Muscle layer of colon (tissue), 2 donors: ENCODE data around the gene VENTX.

Source experiments
- H3K27ac ChIP-seq: one replicate; pipeline ENCODE4 v1.7.0; 2013; ENCODE audit warnings: low read depth, mild to moderate bottlenecking, low read length, moderate library complexity
- H3K27me3 ChIP-seq, 2 donors: one replicate each; pipeline ENCODE4 v1.7.0; 2013; ENCODE audit warnings: low read length in 2 of 2, mild to moderate bottlenecking in 2 of 2; ENCODE audit not compliant: insufficient read depth in 2 of 2, control insufficient read depth in 1 of 2
- H3K36me3 ChIP-seq: one replicate; pipeline ENCODE4 v1.7.0; 2013; ENCODE audit warnings: mild to moderate bottlenecking, low read length; ENCODE audit not compliant: insufficient read depth
- H3K4me1 ChIP-seq: one replicate; pipeline ENCODE4 v1.7.0; 2013; ENCODE audit warnings: mild to moderate bottlenecking, low read length; ENCODE audit not compliant: insufficient read depth
- H3K4me3 ChIP-seq, 2 donors: one replicate each; pipeline ENCODE4 v1.7.0; 2013; ENCODE audit warnings: low read length in 2 of 2, low read depth in 1 of 2, mild to moderate bottlenecking in 1 of 2, moderate library complexity in 1 of 2
- H3K9ac ChIP-seq: one replicate; pipeline ENCODE4 v1.7.0; 2013; ENCODE audit warnings: low read length
- H3K9me3 ChIP-seq: one replicate; pipeline ENCODE4 v1.7.0; 2013; ENCODE audit warnings: mild to moderate bottlenecking, low read length
- donor health status: abdominal sarcoma.
- donor health status: Adenocarcinoma of cecum.

VENTX gene

DNA sequence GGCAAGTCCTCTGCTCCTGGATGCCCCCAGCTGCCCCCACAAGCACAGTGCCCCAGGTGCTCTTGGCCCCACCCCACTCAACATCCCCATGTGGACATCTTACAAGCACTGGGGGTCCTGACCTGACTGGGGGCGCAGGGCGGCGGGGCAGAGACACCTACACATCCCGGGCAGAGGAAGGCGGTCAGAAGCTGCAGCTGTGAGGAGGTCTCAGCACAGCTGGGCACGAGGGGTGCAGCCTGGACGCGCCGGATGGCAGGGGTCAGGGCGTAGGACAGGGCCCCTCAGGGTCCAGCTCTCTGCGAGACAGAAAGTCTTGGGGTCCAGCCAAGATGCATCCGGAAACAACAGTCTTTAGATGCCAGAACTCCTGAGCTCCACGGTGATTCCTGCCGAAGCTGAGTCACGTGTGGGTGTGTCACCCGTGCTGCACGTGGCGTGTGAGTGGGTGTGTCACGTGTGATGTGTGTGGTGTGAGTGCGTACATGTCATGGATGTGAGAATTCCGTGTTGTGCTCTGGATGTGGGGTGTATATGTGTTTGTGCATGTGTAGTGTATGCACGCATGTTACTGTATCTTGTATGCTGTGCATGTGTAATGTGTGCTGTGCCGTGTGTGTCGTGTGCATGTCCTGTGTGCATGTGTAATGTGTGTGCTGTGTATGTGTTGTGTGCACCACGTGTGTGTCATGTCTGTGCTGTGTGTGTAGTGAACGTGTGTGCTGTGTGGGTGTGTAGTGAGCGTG lies 5.1 kb downstream of the VENTX start:
- H3K27me3 ChIP-seq, result peaks cover 0 to 58% of the 10 kb centered on the region in 2 donors
- H3K4me3 ChIP-seq, result no peak overlapping the region
- H3K36me3 ChIP-seq, result no peaks in the 10 kb centered on the region
- no peaks in the 10 kb centered on the region for H3K4me1 ChIP-seq
- no peak overlapping the region for H3K9ac ChIP-seq
- H3K27ac ChIP-seq, result no peak overlapping the region
- no peaks in the 10 kb centered on the region for H3K9me3 ChIP-seq

DNA sequence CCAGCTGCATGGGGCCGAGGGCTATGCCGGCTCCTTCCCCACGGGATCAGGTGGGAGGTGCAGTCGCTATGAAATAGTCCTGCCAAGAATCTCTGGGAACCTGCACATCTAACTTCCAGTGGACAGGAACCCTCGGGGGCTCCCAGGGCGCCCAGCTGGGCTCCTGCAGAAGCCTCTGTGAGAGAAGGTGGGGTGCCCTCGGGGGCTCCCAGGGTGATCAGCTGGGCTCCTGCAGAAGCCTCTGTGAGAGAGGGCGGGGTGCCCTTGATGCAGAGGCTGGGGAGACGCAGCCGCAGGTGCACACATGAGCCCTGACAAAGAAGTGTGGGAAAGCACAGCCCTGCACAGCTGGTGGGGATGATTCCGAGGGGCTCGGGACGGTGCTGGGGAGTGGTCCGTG lies 5.9 kb downstream of the VENTX start:
- Histone ChIP-seq H3K9ac (no peak overlapping the region), H3K27me3 (peaks cover 0 to 58% of the 10 kb centered on the region in 2 donors), H3K4me1 (no peaks in the 10 kb centered on the region), H3K27ac (no peak overlapping the region), H3K9me3 (no peaks in the 10 kb centered on the region), H3K36me3 (no peaks in the 10 kb centered on the region), H3K4me3 (no peak overlapping the region)

DNA sequence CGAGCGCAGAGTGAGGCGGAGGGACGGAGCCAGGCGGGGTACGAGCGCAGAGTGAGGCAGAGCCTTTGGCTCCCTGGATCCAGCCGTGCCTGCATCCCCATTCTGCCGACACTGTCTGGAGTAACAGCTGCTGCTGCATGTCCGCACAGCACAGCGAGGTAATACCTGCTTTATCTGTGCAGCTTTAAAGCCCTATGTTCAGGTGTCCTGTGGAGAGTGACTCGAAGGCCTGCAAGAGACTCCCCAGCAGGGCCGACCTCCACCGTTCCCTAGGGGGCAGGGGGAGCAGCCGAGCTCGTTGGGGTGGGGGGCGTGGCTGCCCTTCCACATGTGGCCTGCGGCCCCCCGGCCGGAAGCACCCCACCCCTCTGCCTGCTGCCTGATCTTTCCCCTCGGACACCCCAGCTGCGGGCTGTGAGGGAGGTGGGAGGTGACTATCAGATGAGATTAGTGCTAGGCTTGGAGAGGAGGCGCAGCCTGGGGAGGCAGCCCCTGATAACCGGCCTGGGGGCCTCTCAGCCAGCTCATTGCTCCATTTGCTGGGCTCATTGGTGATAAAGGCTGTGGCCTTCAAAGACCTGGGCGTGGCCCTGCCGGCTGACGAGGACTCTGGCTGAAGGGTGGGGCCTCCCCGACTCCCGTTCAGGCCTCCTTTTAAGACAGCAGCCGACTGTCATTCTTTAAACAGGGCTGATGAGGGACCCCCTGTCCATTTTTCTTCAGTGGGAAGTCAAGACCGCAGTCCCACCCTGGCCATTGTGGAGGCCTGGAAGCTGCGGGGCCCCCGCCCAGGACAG lies 8.0 kb downstream of the VENTX start:
- Histone ChIP-seq H3K9ac (no peak overlapping the region), H3K9me3 (no peaks in the 10 kb centered on the region), H3K4me3 (no peak overlapping the region), H3K27me3 (peaks cover 7 to 54% of the 10 kb centered on the region in 2 donors), H3K36me3 (no peaks in the 10 kb centered on the region), H3K27ac (no peak overlapping the region), H3K4me1 (no peaks in the 10 kb centered on the region)

DNA sequence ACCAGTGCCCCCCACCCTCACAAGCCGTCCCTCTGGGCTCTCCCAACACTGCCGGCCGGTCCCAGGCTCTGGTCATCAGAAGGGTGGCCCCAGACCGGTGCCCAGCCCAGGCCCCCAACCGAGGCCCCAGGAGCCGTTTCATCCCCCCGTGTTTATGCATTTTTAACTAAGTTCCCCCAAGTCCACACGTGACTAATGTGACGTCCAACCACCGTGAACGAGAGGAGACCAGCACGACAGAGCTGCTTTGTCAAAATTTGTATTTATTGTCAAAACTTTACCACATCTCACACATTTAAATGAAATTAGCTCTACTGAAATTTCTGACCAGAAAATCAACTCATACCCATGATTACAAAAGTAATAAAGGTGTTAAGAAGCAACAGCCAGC lies 8.6 kb downstream of the VENTX start:
- H3K9ac ChIP-seq, result no peak overlapping the region
- H3K4me1 ChIP-seq, result no peaks in the 10 kb centered on the region
- H3K9me3 ChIP-seq, result no peaks in the 10 kb centered on the region
- H3K36me3 ChIP-seq, result no peaks in the 10 kb centered on the region
- H3K27me3 ChIP-seq, result peaks cover 8 to 52% of the 10 kb centered on the region in 2 donors
- H3K27ac ChIP-seq, result no peak overlapping the region
- no peak overlapping the region for H3K4me3 ChIP-seq

DNA sequence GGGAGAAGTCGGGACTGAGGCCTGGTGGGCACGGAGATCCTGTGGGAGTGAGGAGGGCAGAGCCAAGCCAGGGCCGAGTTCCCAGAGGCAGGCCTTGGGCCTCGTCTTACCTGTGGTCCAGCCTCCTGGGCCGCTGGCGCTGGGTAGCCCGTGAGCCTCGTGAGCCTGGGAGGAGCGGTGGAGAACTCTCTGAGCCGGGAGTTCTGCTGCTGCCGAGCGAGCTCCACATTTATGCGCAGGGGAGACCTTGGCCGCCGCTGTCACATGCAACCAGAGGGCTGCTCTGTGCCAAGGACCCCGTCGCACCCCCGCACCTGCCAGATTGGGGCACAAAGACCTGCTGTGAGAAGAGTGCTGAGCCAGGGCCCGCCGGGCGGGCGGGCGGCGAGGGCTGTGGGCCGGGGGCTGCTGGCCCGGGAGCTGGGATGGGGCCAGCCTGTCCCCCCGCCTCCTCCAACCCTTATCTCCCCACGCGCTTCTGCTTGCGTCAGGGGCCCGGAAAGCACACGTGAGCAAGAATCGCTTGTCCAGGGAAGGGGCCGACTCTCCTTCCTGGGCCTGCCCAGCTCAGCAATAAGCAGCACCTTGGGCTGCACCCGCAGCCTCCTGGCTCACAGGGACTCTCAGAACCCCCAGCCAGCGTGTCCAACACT lies 10.2 kb downstream of the VENTX start:
- H3K4me3 ChIP-seq, result no peak overlapping the region
- peaks cover 8 to 57% of the 10 kb centered on the region in 2 donors for H3K27me3 ChIP-seq
- H3K9ac ChIP-seq, result no peak overlapping the region
- no peaks in the 10 kb centered on the region for H3K4me1 ChIP-seq
- H3K9me3 ChIP-seq, result no peaks in the 10 kb centered on the region
- H3K36me3 ChIP-seq, result no peaks in the 10 kb centered on the region
- H3K27ac ChIP-seq, result no peak overlapping the region

DNA sequence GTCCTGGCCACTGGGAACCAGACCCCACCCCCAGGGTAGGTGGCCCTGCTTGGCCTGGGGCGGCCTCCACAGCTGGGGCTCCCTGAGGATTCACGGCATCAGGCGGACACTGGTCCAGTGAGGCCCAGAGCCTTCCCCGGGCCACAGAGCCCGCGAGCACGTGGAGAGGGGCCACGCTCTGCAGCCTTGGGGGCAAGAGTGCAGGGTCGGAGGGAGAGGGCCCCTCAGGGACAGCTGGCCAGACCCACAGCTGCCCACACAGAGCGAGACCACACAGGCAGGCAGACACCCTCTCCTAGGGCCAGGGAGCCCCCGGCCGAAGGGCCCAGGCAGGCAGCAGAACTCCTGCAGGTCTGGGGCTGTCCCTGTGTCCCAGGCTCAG lies 10.7 kb downstream of the VENTX start:
- no peak overlapping the region for H3K27ac ChIP-seq
- H3K9ac ChIP-seq, result no peak overlapping the region
- peaks cover 8 to 57% of the 10 kb centered on the region in 2 donors for H3K27me3 ChIP-seq
- no peak overlapping the region for H3K4me3 ChIP-seq
- no peaks in the 10 kb centered on the region for H3K4me1 ChIP-seq
- no peaks in the 10 kb centered on the region for H3K36me3 ChIP-seq
- H3K9me3 ChIP-seq, result no peaks in the 10 kb centered on the region

DNA sequence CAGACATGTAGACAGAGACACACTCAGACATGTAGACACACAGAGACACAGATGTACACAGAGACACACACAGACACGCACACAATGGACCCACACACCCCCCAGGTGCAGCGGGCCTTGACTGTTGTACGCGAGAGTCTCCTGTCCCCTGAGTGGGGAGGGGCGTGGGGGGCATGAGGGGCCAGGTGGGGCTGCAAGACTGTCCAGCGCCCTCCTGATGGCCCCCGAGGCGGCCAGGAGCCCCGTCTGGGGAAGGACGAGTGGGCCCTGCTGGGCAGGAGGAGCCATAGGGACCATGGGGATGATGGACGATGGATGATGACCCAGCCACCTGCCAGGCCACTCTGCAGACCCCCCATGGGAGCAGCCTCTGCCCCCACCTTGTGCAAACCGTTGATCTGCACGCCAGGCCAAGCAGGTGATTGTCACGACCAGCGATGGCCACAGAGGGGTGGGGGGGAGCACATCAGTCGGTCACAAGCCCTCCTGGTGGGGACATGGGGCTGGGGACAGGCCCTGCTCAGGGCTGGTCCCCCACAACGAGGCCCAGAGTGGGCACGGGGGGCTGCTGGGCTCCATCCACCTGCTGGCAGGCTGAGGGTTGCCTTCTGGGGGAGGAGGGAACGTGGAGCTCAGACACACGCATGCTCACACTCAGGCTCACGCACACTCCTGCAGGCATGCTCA lies 11.6 kb downstream of the VENTX start:
- Histone ChIP-seq H3K4me1 (no peaks in the 10 kb centered on the region), H3K27ac (no peak overlapping the region), H3K36me3 (no peaks in the 10 kb centered on the region), H3K4me3 (no peak overlapping the region), H3K9ac (no peak overlapping the region), H3K9me3 (no peaks in the 10 kb centered on the region), H3K27me3 (peaks cover 8 to 57% of the 10 kb centered on the region in 2 donors)

DNA sequence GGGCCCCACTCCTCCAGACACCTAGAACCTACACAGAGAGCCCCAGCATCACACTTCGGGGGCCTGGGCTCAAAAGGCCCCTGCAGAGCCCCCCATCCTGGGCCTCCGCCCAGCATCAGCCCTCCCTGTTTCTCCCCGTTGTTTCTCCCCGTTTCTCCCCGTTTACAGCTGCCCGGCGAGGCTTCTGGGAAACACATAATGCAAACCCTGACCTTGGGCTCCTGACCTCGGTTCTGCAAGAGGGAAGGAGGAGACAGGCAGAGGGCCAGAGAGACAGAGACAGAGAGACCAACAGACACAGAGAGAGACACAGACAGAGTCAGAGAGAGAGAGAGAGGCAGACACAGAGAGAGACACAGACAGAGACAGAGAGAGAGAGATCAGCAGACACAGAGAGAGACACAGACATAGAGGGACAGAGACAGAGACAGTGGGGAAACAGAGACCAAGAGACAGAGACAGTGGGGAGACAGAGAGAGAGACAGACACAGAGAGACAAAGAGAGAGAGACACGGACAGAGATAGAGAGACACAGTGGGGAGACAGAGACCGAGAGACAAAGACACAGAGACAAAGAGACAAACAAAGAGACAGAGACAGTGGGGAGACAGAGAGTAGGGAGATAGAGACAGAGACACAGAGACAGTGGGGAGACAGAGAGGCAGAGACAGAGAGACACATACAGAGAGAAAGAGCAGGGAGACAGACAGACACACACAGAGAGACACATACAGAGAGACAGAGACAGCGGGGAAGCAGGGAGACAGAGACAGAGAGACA lies 12.5 kb downstream of the VENTX start:
- H3K27me3 ChIP-seq, result peaks cover 8 to 51% of the 10 kb centered on the region in 2 donors
- H3K4me1 ChIP-seq, result no peaks in the 10 kb centered on the region
- H3K36me3 ChIP-seq, result no peaks in the 10 kb centered on the region
- no peaks in the 10 kb centered on the region for H3K9me3 ChIP-seq
- no peak overlapping the region for H3K4me3 ChIP-seq
- no peak overlapping the region for H3K27ac ChIP-seq
- no peak overlapping the region for H3K9ac ChIP-seq

DNA sequence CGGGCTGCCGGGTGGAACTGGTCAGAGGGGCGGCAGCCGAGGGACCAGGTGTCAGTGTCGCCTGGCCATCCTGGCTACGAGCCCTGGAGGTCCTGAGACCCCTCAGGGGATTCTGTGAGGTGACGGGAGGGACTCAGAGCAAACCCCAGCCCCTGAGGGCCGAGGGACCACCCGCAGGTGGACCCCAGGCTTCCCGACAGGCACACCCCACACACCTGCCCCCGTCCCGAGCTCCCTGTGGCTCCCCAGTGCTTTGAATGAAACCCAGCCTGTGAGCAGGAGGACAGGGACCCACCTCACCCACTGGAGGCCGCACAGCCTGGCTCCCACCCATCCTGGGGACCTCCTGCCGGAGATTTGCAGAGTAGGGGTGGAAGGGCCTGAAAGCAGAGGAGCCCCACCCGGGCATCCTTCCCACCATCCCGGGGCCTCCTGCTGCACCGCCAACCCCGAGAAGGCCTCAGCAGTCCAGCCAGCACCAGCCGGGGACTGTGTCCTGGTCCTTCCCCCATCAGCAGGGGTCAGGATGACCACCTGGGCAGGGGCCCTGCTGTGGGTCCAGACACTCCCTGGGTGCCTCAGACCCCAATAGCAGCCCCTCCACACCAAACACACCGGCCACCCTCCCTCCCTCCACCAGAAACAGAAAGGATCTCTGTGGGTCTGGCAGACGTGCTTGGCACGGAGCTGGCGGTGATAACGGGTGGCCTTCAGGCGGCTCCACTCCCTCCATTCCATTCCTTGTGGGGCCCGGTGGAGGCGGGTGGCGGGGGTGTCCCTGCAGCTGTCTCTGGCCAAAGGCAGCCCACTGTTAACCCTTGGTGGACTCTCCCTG lies 13.9 kb downstream of the VENTX start:
- no peak overlapping the region for H3K9ac ChIP-seq
- H3K4me1 ChIP-seq, result no peaks in the 10 kb centered on the region
- H3K9me3 ChIP-seq, result no peaks in the 10 kb centered on the region
- H3K27ac ChIP-seq, result no peak overlapping the region
- H3K4me3 ChIP-seq, result no peak overlapping the region
- H3K36me3 ChIP-seq, result no peaks in the 10 kb centered on the region
- H3K27me3 ChIP-seq, result peaks cover 8 to 37% of the 10 kb centered on the region in 2 donors

DNA sequence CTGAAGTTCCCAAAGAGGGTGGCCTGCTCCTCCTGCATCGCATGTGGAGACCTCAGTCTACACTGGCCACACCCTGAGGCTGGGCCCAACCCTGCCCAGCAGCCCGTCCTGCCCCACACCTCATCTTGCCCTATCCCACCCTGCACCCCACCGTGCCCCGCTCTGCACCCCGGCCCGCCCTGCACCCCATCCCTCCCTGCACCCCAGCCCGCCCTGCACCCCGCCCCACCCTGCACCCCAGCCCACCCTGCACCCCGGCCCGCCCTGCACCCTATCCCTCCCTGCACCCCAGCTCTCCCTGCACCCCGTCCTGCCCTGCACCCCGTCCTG lies 14.5 kb downstream of the VENTX start:
- Histone ChIP-seq H3K27ac (no peak overlapping the region), H3K9me3 (no peaks in the 10 kb centered on the region), H3K4me1 (no peaks in the 10 kb centered on the region), H3K27me3 (peaks cover 8 to 32% of the 10 kb centered on the region in 2 donors), H3K36me3 (no peaks in the 10 kb centered on the region), H3K4me3 (no peak overlapping the region), H3K9ac (no peak overlapping the region)
